Right renal pelvis (tissue), 4 donors: Measurements from ENCODE around the gene KIF13A. TPM values are rescaled to one million over a fixed set of nuclear protein-coding genes. Genes with fewer than 3 reads are reported as not detected.
"Not testable (repeated sequence)": the region's sequence is repeated elsewhere in the genome, so short reads cannot be mapped to it uniquely, and the experiment has no call there.

Experiments used
- DNase-seq, 4 donors: peaks; one replicate each; pipeline ENCODE4 v3.0.0-alpha.2; 2013; ENCODE audit warnings: low read depth in 4 of 4, low spot score in 3 of 4, missing footprints in 1 of 4
- polyA plus RNA-seq, 4 donors: library from polyadenylated mRNA; unstranded; fragments of 120-200 nt; gene quantifications; one replicate each; pipeline ENCODE4 v1.2.1, GENCODE V29; 2013; ENCODE audit not compliant: insufficient read length in 4 of 4

The KIF13A gene
- polyA plus RNA-seq, 4 donors: 33.4 to 41.3 (median 37.6) TPM

GRCh38 chr6:17905611-17906592 is 81.5 kb downstream of the KIF13A start:
- DNase-seq: no peak

GRCh38 chr6:17904491-17905120 is 82.8 kb downstream of the KIF13A start:
- DNase-seq: no peak

- no peak for DNase-seq
Measured at GRCh38 chr6:17902974-17903373, 84.5 kb downstream of the KIF13A start.

DNA sequence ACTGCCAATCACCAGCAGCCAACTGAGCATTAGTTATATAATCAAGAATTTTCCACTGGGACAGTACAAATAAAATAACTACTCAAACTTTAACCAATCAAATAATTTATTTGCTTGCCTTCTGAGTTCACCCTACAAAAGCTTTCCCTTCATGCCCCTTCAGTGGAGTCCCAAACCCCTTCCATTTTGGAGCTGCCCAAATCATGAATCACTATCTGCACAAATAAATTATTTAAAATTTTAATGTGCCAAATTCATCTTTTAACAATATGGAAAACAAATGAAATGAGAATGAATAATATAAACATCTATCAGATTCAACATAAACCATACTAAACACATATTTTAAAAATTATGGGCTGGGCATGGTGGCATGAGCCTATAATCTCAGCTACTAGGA is 85.9 kb downstream of the KIF13A start:
- DNase-seq: no peak

GRCh38 chr6:17900011-17900410 is 87.4 kb downstream of the KIF13A start:
- DNase-seq: no peak

GRCh38 chr6:17899491-17899890 is 87.9 kb downstream of the KIF13A start:
- DNase-seq: no peak

- DNase-seq: no peak
Measured at GRCh38 chr6:17897681-17898080, 89.8 kb downstream of the KIF13A start.

- no peak for DNase-seq
Measured at GRCh38 chr6:17894905-17895304, 92.5 kb downstream of the KIF13A start.

DNA sequence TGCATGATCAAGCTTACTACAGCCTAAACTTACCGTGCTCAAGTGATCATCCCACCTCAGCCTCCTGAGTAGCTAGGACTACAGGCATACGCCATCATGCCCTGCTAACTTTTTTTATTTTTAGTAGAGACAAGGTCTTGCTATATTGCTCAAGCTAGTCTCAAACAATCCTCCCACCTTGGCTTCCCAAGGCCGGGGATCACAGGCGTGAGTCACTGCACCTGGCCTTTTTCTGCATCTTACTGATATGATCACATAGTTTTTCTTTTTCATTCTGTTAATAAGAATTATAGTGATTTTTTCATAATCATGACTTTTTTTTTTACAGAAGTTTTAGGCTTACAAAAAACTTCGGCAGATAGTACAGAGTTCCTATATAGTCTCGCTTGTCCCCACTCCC is 93.2 kb downstream of the KIF13A start:
- no peak for DNase-seq

GRCh38 chr6:17892097-17892686 is 95.2 kb downstream of the KIF13A start:
- no peak for DNase-seq

DNA sequence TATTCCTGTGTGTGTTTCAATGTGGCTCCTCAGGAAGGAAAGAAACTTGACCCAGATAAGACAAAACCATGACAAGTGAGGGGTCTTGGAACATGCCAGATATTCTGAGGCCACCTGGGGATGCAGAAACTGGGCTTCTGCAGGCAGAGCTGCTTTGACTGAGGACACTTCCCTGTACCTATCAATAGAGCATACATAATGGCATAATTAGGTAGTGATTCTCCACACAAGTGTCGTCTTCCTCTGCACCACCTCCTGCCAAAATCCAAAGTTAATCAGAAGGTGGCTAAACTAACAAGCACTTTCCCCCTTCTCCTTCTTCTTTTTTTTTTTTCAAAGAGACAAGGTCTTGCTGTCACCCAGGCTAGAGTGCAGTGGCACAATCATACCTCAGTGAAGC is 97.1 kb downstream of the KIF13A start:
- DNase-seq: no peak

- not testable (repeated sequence) for DNase-seq
Measured at GRCh38 chr6:17889777-17890176, 97.7 kb downstream of the KIF13A start.

DNA sequence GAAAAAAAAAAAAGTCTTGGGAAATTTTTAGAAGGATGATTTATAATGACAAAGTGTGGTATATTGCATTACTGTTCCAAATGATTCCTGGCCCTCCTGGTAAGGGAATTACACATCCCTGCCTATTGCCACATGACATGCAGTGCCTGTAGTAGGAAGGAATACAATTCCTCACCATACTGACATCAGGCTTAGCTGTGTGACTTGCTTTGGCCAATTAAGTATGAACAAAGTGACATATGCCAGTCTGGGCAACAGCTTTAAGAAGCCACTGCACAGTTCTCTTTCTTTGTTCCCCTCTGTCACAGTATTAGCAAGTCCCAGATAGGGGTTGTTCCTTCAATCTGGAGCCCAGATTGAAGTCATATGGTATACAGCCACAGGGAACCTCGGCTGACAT is 100.5 kb downstream of the KIF13A start:
- no peak for DNase-seq

DNA sequence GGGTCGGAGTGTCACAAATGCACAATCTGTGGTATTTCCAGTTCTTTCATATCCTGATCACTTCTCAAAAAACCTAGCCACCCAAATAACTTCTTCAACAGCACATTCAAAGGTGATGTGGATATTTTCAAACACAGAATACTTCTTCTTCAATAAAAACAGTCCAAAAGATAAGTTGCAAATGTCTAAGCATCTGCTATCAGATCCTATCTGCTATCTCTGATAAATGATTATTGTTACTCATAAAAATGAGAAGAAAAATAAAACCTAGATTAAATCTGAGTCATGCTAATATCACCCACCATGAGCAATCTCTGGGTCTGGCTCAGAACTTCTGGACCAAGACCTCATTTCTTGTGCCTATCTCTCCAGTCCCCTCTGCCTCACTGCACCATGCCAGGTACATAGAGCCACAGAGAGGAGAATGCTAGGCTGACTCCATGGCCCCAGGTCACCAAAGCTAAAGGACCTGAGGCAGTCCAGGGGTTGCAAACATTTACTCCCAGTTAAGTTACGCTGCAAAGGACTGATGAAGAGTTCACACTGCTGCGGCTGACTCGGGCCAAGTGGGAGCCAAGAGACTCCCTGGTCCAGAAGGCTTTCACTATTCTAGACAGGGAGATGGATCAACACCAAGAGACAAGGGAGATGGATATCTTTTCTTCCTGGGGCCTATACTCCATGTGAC is 101.4 kb downstream of the KIF13A start:
- DNase-seq: no peak

- DNase-seq: no peak
Measured at GRCh38 chr6:17884498-17885478, 102.6 kb downstream of the KIF13A start.

- no peak for DNase-seq
Measured at GRCh38 chr6:17883665-17884497, 103.6 kb downstream of the KIF13A start.

DNA sequence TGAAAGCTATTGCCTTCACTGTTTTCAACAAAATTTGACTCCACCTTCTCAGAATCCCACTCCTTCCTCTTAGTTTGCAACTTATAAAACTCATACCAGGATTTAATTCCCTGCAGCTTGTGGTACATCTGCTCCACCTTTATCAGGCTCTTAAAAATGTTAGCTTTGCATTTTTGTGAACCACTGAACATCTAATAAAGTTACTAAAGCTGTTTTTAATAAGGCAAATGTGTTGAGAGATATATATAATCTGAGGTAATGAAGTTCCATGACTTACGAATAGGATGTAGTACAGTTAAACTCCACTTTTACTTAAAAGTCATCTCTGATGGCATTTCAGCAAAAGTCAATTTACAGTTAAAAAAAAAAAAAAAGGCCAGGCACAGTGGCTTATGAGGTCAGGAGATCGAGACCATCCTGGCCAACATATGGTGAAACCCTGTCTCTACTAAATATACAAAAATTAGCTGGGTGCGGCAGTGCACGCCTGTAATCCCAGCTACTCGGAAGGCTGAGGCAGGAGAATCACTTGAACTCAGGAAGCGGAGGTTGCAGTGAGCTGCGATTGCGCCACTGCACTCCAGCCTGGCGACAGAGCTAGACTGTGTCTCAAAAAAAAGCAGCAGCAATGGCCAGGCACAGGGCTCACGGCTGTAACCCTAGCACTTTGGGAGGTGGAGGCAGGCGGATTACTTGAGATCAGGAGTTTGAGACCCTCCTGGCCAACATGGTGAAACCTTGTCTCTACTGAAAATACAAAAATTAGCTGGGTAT is 106.2 kb downstream of the KIF13A start:
- DNase-seq: no peak

DNA sequence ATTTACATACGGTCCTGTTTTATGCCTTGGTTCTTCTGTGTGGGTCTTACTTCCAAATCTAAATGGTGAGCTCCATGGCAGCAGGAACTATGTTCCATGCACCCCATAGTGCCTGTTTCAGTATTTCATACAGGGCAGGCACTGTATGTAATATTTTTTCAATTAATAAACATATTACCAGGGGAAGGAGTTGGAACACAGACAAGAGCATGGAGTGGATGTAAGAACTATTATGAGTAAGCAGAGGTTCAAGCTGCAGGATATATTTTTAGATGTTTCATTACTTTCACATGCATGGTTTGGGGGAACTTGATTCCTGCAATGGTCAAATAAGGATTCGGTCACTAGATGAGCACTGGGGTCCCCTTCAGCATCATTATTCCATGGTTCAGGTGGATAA is 108.3 kb downstream of the KIF13A start:
- no peak for DNase-seq
